ENCODE measurements around the gene SLC22A1.
"Not testable (repeated sequence)": the region's sequence is repeated elsewhere in the genome, so short reads cannot be mapped to it uniquely, and the experiment has no call there.

SLC22A1 gene

GRCh38 chr6:160125105-160125504 lies 3.5 kb downstream of the SLC22A1 start:
- ATAC-seq, result not testable (repeated sequence)

GRCh38 chr6:160127270-160128124 lies 5.9 kb downstream of the SLC22A1 start:
- ATAC-seq, result no peak

- ATAC-seq, result no peak
Observed at GRCh38 chr6:160128125-160128683, 6.6 kb downstream of the SLC22A1 start.

- ATAC-seq, result no peak
Observed at GRCh38 chr6:160128879-160129516, 7.4 kb downstream of the SLC22A1 start.

GRCh38 chr6:160129881-160130615 lies 8.4 kb downstream of the SLC22A1 start:
- no peak for ATAC-seq

- no peak for ATAC-seq
Observed at GRCh38 chr6:160130729-160131484, 9.3 kb downstream of the SLC22A1 start.

- no peak for ATAC-seq
Observed at GRCh38 chr6:160131636-160132296, 10.2 kb downstream of the SLC22A1 start.

GRCh38 chr6:160132297-160132637 lies 10.7 kb downstream of the SLC22A1 start:
- no peak for ATAC-seq

- no peak for ATAC-seq
Observed at GRCh38 chr6:160132776-160133338, 11.2 kb downstream of the SLC22A1 start.

GRCh38 chr6:160133441-160134336 lies 12.1 kb downstream of the SLC22A1 start:
- no peak for ATAC-seq

GRCh38 chr6:160134337-160134751 lies 12.7 kb downstream of the SLC22A1 start:
- ATAC-seq, result peak; percentile 54 to 73

GRCh38 chr6:160134779-160135547 lies 13.3 kb downstream of the SLC22A1 start:
- ATAC-seq, result no peak

GRCh38 chr6:160135907-160136655 lies 14.5 kb downstream of the SLC22A1 start:
- no peak for ATAC-seq

GRCh38 chr6:160137130-160137988 lies 15.7 kb downstream of the SLC22A1 start:
- no peak for ATAC-seq

GRCh38 chr6:160137989-160138835 lies 16.6 kb downstream of the SLC22A1 start:
- ATAC-seq, result peak; percentile 28 to 48

GRCh38 chr6:160138839-160139419 lies 17.3 kb downstream of the SLC22A1 start:
- ATAC-seq, result no peak
